ENCODE data around the gene OR2L8.

OR2L8 gene

GRCh38 chr1:247948558-247948957, at the start of gene OR2L8:
Gene OR2L8, plus strand, starts transcription at chr1:247948858. Its CDS starts 0 bp downstream, at chr1:247948858.
- no peak for DNase-seq

GRCh38 chr1:247904122-247904521, 44.5 kb upstream of the OR2L8 start:
- DNase-seq, result no peak

GRCh38 chr1:247905181-247905580, 43.5 kb upstream of the OR2L8 start:
- no peak for DNase-seq

GRCh38 chr1:247905910-247906503, 42.7 kb upstream of the OR2L8 start:
- no peak for DNase-seq

GRCh38 chr1:247906504-247907047, 42.1 kb upstream of the OR2L8 start:
- DNase-seq, result no peak

GRCh38 chr1:247908766-247909165, 39.9 kb upstream of the OR2L8 start:
- no peak for DNase-seq

GRCh38 chr1:247913786-247914185, 34.9 kb upstream of the OR2L8 start:
- DNase-seq, result no peak

- no peak for DNase-seq
These were observed 33.6 kb upstream of the OR2L8 start for GRCh38 chr1:247914941-247915662.

GRCh38 chr1:247919952-247920351, 28.7 kb upstream of the OR2L8 start, which contains the start of gene OR2T8:
Gene OR2T8, plus strand, starts transcription at chr1:247920252. Its CDS starts 766 bp downstream, at chr1:247921018.
- DNase-seq, result no peak

- DNase-seq, result no peak
These were observed 24.7 kb upstream of the OR2L8 start for GRCh38 chr1:247923941-247924340.

GRCh38 chr1:247924868-247925267, 23.8 kb upstream of the OR2L8 start, which contains the start of gene OR2AJ1:
Gene OR2AJ1, plus strand, starts transcription at chr1:247924889. Its CDS starts 8,880 bp downstream, at chr1:247933769.
- DNase-seq, result no peak

GRCh38 chr1:247933989-247934388, 14.7 kb upstream of the OR2L8 start:
- DNase-seq, result no peak

GRCh38 chr1:247935781-247936180, 12.9 kb upstream of the OR2L8 start:
- no peak for DNase-seq

GRCh38 chr1:247936415-247936814, 12.2 kb upstream of the OR2L8 start:
- DNase-seq, result no peak

GRCh38 chr1:247936965-247937734, 11.5 kb upstream of the OR2L8 start:
- peak; percentile 62 to 78 for DNase-seq

- no peak for DNase-seq
These were observed 6.0 kb upstream of the OR2L8 start for GRCh38 chr1:247942624-247943023.

GRCh38 chr1:247953408-247953807, 4.8 kb downstream of the OR2L8 start:
- DNase-seq, result no peak

- no peak for DNase-seq
These were observed 13.1 kb downstream of the OR2L8 start for GRCh38 chr1:247961791-247962190.

- DNase-seq, result no peak
These were observed 14.4 kb downstream of the OR2L8 start for GRCh38 chr1:247962911-247963588.

- DNase-seq, result no peak
These were observed 16.3 kb downstream of the OR2L8 start, which contains the start of gene OR2AK2 for GRCh38 chr1:247964933-247965332. Gene OR2AK2, plus strand, starts transcription at chr1:247965233. Its CDS starts 144 bp downstream, at chr1:247965377.

- no peak for DNase-seq
These were observed 18.0 kb downstream of the OR2L8 start for GRCh38 chr1:247966532-247967204.

GRCh38 chr1:247992986-247993385, 44.3 kb downstream of the OR2L8 start:
- no peak for DNase-seq
